ENCODE data around the gene SCFD2.

DNA sequence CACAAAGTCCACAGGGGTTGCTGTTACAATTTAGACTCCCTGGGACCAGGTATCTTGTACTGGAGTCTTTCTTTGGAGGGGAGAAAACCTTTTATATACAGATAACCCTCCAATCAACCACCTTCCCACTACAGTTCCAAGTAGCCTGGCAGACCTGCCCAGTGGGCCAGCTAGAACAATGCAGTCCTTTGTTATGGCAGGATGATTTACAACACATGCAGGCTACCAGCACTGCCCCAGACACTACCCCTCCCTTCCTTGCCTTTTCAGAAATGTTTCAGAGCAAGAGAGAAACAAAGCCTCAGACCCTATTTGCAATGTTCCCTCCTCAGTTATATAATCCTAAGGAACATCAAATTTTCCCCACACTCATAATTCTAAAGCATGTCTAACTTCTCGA is 492.7 kb downstream of the SCFD2 start:
- TF ChIP-seq POLR2AphosphoS5 (IDR thresholded peaks at IDR 0.05), result no peak
- TF ChIP-seq, protein P1, sequence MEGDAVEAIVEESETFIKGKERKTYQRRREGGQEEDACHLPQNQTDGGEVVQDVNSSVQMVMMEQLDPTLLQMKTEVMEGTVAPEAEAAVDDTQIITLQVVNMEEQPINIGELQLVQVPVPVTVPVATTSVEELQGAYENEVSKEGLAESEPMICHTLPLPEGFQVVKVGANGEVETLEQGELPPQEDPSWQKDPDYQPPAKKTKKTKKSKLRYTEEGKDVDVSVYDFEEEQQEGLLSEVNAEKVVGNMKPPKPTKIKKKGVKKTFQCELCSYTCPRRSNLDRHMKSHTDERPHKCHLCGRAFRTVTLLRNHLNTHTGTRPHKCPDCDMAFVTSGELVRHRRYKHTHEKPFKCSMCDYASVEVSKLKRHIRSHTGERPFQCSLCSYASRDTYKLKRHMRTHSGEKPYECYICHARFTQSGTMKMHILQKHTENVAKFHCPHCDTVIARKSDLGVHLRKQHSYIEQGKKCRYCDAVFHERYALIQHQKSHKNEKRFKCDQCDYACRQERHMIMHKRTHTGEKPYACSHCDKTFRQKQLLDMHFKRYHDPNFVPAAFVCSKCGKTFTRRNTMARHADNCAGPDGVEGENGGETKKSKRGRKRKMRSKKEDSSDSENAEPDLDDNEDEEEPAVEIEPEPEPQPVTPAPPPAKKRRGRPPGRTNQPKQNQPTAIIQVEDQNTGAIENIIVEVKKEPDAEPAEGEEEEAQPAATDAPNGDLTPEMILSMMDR (IDR thresholded peaks at IDR 0.05), result no peak
